Mesenchymal stem cell (in vitro differentiated cells and primary cell): Measurements from ENCODE around the gene BABAM2.

ENCODE experiments used
- DNase-seq: peaks from one replicate; pipeline ENCODE4 v3.0.0-alpha.2; 2013
- H2AFZ ChIP-seq: one replicate; pipeline ENCODE4 v1.6.1; 2013; ENCODE audit warnings: low read depth, mild to moderate bottlenecking, control low read depth, inconsistent platforms, low read length, moderate library complexity
- H2AK5ac ChIP-seq: 2 replicates; pipeline ENCODE4 v1.6.1; 2013; ENCODE audit warnings: low read length, moderate library complexity, mild to moderate bottlenecking, inconsistent platforms; ENCODE audit not compliant: severe bottlenecking
- H2BK120ac ChIP-seq: one replicate; pipeline ENCODE4 v1.6.1; 2013; ENCODE audit warnings: low read depth, mild to moderate bottlenecking, inconsistent platforms, low read length, moderate library complexity
- H2BK12ac ChIP-seq, 2 experiments: one replicate each; pipeline ENCODE4 v1.6.1; 2013; ENCODE audit warnings: inconsistent platforms in 2 of 2, low read length in 2 of 2, mild to moderate bottlenecking in 2 of 2, moderate library complexity in 2 of 2, control low read depth in 1 of 2
- H2BK15ac ChIP-seq: one replicate; pipeline ENCODE4 v1.6.1; 2013; ENCODE audit warnings: mild to moderate bottlenecking, low read depth, inconsistent platforms; ENCODE audit not compliant: poor library complexity, severe bottlenecking
- H2BK5ac ChIP-seq: 2 replicates; pipeline ENCODE4 v1.6.1; 2013; ENCODE audit warnings: low read depth, mild to moderate bottlenecking, low read length, control low read depth, inconsistent platforms; ENCODE audit not compliant: poor library complexity, severe bottlenecking
- H3K14ac ChIP-seq, 2 experiments: one replicate each; pipeline ENCODE4 v1.6.1; 2013; ENCODE audit warnings: inconsistent platforms in 2 of 2, low read length in 2 of 2, control low read depth in 1 of 2, mild to moderate bottlenecking in 1 of 2, moderate library complexity in 1 of 2
- H3K18ac ChIP-seq, 2 experiments: one replicate each; pipeline ENCODE4 v1.6.1; 2013; ENCODE audit warnings: inconsistent platforms in 2 of 2, low read length in 2 of 2, control low read depth in 1 of 2, low read depth in 1 of 2, mild to moderate bottlenecking in 1 of 2
- H3K23ac ChIP-seq, 2 experiments: one replicate each; pipeline ENCODE4 v1.6.1; 2013; ENCODE audit warnings: inconsistent platforms in 2 of 2, low read length in 2 of 2, mild to moderate bottlenecking in 2 of 2, moderate library complexity in 2 of 2, control low read depth in 1 of 2
- H3K27ac ChIP-seq: 2 replicates; pipeline ENCODE4 v1.5.1; 2013; ENCODE audit warnings: mild to moderate bottlenecking, moderate library complexity, low read length, control low read depth, inconsistent platforms; ENCODE audit not compliant: poor library complexity, severe bottlenecking
- H3K27me3 ChIP-seq, 2 experiments: 2 replicates each; pipeline versions ENCODE4 v1.6.1 to v1.7.0; 2013; ENCODE audit warnings: low read length in 2 of 2, mild to moderate bottlenecking in 2 of 2, moderate library complexity in 2 of 2, control low read depth in 1 of 2, inconsistent platforms in 1 of 2; ENCODE audit not compliant: control insufficient read depth in 1 of 2, insufficient read depth in 1 of 2
- H3K36me3 ChIP-seq, 2 experiments: 2 replicates each; pipeline versions ENCODE4 v1.6.1 to v1.7.0; 2013; ENCODE audit warnings: low read length in 2 of 2, control low read depth in 1 of 2, inconsistent platforms in 1 of 2, low read depth in 1 of 2, mild to moderate bottlenecking in 1 of 2; ENCODE audit not compliant: insufficient read depth in 2 of 2, control insufficient read depth in 1 of 2
- H3K4ac ChIP-seq, 2 experiments: one replicate each; pipeline ENCODE4 v1.6.1; 2013; ENCODE audit warnings: inconsistent platforms in 2 of 2, low read length in 2 of 2, mild to moderate bottlenecking in 2 of 2, moderate library complexity in 2 of 2, control low read depth in 1 of 2, low read depth in 1 of 2
- H3K4me1 ChIP-seq: 2 replicates; pipeline ENCODE4 v1.6.1; 2013; ENCODE audit warnings: low read depth, low read length, control low read depth; ENCODE audit not compliant: control insufficient read depth, insufficient read depth
- H3K4me2 ChIP-seq: 2 replicates; pipeline ENCODE4 v1.6.1; 2013; ENCODE audit warnings: low read length, mild to moderate bottlenecking, inconsistent platforms; ENCODE audit not compliant: poor library complexity, severe bottlenecking
- H3K4me3 ChIP-seq, 2 experiments: 2 replicates each; pipeline versions ENCODE4 v1.5.1 to v1.7.0; 2013; ENCODE audit warnings: low read length in 2 of 2, mild to moderate bottlenecking in 2 of 2, control low read depth in 1 of 2, low read depth in 1 of 2; ENCODE audit not compliant: insufficient read depth in 1 of 2
- H3K79me1 ChIP-seq: replicated peaks from 2 replicates; pipeline ENCODE4 v1.6.1; 2013; ENCODE audit warnings: mild to moderate bottlenecking, control low read depth, low read length, inconsistent platforms; ENCODE audit not compliant: poor library complexity, severe bottlenecking
- H3K9ac ChIP-seq: 2 replicates; pipeline ENCODE4 v1.7.0; 2013; ENCODE audit warnings: mild to moderate bottlenecking, low read length, moderate library complexity
- H3K9me3 ChIP-seq: 2 replicates; pipeline ENCODE4 v1.7.0; 2013; ENCODE audit warnings: mild to moderate bottlenecking, low read length; ENCODE audit not compliant: control insufficient read depth
- H4K8ac ChIP-seq: one replicate; pipeline ENCODE4 v1.6.1; 2013; ENCODE audit warnings: inconsistent platforms, mild to moderate bottlenecking, low read length, moderate library complexity
- H4K91ac ChIP-seq: one replicate; pipeline ENCODE4 v1.6.1; 2013; ENCODE audit warnings: mild to moderate bottlenecking, low read length, inconsistent platforms
- WGBS: methylation state at CpG from one replicate; pipeline ENCODE4 v1.1.7; 2013; ENCODE audit warnings: mixed read lengths; 5-methylcytosine and 5-hydroxymethylcytosine counted together

The BABAM2 gene

DNA sequence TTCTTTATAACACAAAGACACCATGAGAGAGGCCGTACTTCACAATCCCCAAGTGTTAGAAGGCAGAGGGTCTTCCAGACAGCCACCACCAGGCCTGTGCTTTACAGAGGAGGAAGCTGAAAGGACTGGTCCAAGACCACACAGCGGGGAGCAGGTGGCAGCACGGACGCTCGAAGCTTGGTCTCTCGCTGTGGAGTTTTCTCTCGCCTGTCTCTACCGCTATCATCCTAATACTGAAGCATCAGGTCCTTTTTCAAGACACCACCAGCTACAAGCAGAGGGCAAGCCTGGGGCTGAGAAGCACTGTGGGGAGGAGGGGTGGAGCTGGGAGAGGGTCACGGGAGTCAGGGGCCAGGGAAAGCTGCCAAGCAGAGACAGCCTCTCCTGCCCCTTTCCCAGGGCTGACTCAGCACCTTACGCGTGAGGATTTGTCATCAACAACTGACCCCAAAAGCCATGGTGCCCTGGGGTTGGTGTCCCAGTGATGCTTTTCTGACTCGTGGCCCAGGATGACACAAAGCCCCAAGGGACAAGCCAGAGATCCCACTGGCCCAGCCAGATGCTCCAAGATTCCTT, 470.3 kb downstream of the BABAM2 start:
- WGBS = 37% methylated on average over 6 of the region's 12 CpGs

DNA sequence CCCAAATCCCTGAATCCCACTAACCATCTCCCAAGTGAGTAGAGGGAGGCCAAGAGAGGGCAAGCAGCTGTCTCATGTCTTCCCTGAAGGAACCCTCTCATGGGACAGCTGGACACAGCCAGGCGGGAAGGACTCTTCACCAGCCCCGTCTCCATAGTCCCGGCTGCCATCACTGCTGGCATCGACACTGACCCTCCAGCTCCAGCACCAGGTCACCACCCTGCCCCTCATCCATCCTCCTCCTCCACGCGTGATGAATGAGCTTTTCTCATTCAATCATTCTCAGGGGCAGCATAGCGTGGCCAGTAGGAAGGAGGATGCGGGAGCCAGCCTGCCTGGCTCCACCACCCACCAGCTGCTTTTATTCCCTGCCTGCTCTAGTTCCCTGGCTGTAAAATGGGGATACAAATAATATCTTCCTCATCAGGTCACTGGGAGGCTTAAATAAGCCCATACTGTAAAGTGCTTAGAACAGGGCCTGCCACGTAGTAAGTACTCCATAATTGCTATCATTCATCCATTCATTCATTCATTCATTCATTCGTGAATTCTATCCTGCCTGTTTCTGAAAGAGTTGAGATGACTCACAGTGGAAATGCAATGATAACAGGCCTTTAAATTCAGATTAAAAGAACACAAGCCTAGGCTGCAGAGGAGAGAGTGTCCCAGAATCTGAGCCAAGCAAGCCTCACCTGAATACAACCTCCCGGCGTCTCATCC, 471.6 kb downstream of the BABAM2 start:
- Histone ChIP-seq H3K4ac (no peak overlapping the region), H2BK12ac (peak overlapping the region; percentile 23 to 75), H3K27me3 (no peaks in the 10 kb centered on the region), H2AFZ (no peak overlapping the region), H2BK15ac (no peak overlapping the region), H3K27ac (no peak overlapping the region), H3K18ac (no peak overlapping the region), H3K79me1 (no peaks in the 10 kb centered on the region), H3K4me2 (no peak overlapping the region), H3K9me3 (no peaks in the 10 kb centered on the region), H2AK5ac (no peak overlapping the region), H2BK5ac (no peak overlapping the region), H4K8ac (no peak overlapping the region), H3K36me3 (no peaks in the 10 kb centered on the region), H3K23ac (no peak overlapping the region), H3K4me3 (no peak overlapping the region), H3K14ac (peak overlapping the region in 1 of 2 experiments; percentile 85), H3K9ac (no peak overlapping the region), H3K4me1 (peaks cover 30% of the 10 kb centered on the region), H2BK120ac (no peak overlapping the region), H4K91ac (no peak overlapping the region)
- no peak for DNase-seq
- 84% methylated on average over 10 of the region's 12 CpGs for WGBS

More for the DNA sequence above, 470.3 kb downstream of the BABAM2 start:
- Histone ChIP-seq H3K79me1 (no peaks in the 10 kb centered on the region), H3K14ac (peak overlapping the region in 1 of 2 experiments; percentile 48), H2AK5ac (peak overlapping the region; percentile 58), H3K4me1 (peaks cover 36% of the 10 kb centered on the region), H3K9me3 (no peaks in the 10 kb centered on the region), H3K18ac (peak overlapping the region; percentile 0 to 78), H3K4me2 (no peak overlapping the region), H2BK5ac (no peak overlapping the region), H4K91ac (no peak overlapping the region), H2AFZ (no peak overlapping the region), H3K36me3 (no peaks in the 10 kb centered on the region), H2BK12ac (peak overlapping the region; percentile 75 to 96), H3K4ac (peak overlapping the region; percentile 73 to 74), H2BK15ac (peak overlapping the region; percentile 90), H3K27ac (no peak overlapping the region), H3K23ac (no peak overlapping the region), H3K9ac (no peak overlapping the region), H2BK120ac (peak overlapping the region; percentile 68), H4K8ac (peak overlapping the region; percentile 68), H3K27me3 (no peaks in the 10 kb centered on the region), H3K4me3 (no peak overlapping the region)
- DNase-seq = peak; percentile 86

DNA sequence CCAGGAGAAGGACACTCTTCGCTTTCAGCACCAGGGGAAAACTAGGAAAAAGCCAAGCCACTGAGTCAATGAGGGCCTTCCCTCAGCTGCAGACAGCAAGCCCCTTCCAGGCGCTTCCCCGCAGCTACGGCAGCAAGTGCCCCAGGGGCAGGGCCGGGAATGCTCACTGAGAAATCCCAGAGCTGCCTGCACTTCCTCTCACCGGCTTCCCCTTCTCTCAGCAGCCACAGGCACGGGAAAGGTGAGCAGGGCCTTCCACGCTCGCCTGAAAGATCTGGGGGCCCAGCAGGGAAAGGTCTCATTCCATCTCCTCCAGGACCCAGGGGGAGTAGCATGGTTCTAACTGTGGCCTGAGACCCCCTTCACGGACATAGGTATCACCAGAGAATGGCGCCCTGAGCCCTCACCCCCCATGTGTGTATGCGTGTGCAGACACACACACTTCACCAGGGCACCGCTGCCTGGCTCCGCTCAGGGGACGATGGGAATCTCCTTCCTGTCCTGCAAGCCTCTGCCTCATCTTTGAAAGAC, 472.5 kb downstream of the BABAM2 start:
- no peak overlapping the region for H2AK5ac ChIP-seq
- no peak overlapping the region for H3K9ac ChIP-seq
- no peak overlapping the region for H3K4me2 ChIP-seq
- peak overlapping the region in 1 of 2 experiments; percentile 15 for H3K4ac ChIP-seq
- no peak overlapping the region for H2BK15ac ChIP-seq
- H3K27me3 ChIP-seq = no peaks in the 10 kb centered on the region
- no peak overlapping the region for H3K14ac ChIP-seq
- no peak overlapping the region for H2AFZ ChIP-seq
- peak overlapping the region in 1 of 2 experiments; percentile 75 for H3K18ac ChIP-seq
- no peaks in the 10 kb centered on the region for H3K36me3 ChIP-seq
- DNase-seq = no peak
- WGBS = 56% methylated on average over 15 of the region's 15 CpGs
- H3K4me3 ChIP-seq = no peak overlapping the region
- H3K9me3 ChIP-seq = no peaks in the 10 kb centered on the region
- peak overlapping the region; percentile 38 to 81 for H2BK12ac ChIP-seq
- H2BK5ac ChIP-seq = no peak overlapping the region
- no peak overlapping the region for H3K27ac ChIP-seq
- H4K91ac ChIP-seq = peak overlapping the region; percentile 1
- no peak overlapping the region for H3K23ac ChIP-seq
- H3K4me1 ChIP-seq = peaks cover 30% of the 10 kb centered on the region
- H2BK120ac ChIP-seq = peak overlapping the region; percentile 24
- H4K8ac ChIP-seq = peak overlapping the region; percentile 45
- no peaks in the 10 kb centered on the region for H3K79me1 ChIP-seq

DNA sequence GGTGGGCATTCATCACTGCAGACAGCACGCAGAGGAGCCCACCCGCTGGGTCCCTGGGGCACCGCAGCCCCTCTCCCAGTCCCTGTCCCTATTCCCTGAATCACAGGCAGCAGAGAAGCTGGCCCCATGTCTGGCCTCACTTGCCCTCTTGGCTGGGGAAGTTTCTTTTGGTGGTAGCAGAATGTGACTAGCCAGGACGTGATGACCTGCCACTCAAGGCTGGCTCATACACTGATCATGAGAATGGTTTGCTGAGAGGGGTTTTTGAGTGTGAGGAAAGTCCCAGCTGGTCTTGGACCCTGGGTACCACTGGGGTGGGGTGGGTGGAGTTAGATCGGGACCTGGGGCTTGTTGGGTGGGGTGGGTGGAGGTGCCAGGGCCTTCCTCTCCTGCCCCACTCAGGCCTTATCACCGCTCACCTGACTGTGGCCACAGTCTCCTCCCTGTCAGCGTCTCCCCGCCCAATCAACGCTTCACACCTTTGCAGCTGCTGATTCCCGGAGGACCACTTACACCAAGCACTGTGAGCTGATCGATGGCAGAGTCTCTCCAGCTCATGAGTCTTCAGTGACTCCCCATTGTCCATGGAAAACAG, 473.3 kb downstream of the BABAM2 start:
- Histone ChIP-seq H2BK15ac (no peak overlapping the region), H2AK5ac (no peak overlapping the region), H3K79me1 (no peaks in the 10 kb centered on the region), H3K23ac (no peak overlapping the region), H4K8ac (no peak overlapping the region), H3K9ac (no peak overlapping the region), H3K27me3 (no peaks in the 10 kb centered on the region), H3K36me3 (no peaks in the 10 kb centered on the region), H4K91ac (peak overlapping the region; percentile 41), H3K14ac (peak overlapping the region in 1 of 2 experiments; percentile 61), H3K4ac (peak overlapping the region; percentile 15 to 32), H2BK120ac (no peak overlapping the region), H3K4me3 (no peak overlapping the region), H3K4me2 (no peak overlapping the region), H2BK12ac (peak overlapping the region; percentile 15 to 18), H3K9me3 (no peaks in the 10 kb centered on the region), H3K4me1 (peaks cover 29% of the 10 kb centered on the region), H2BK5ac (no peak overlapping the region), H3K18ac (no peak overlapping the region), H2AFZ (no peak overlapping the region), H3K27ac (no peak overlapping the region)
- WGBS = 83% methylated on average over 10 of the region's 11 CpGs
- no peak for DNase-seq
